H1 (cell line): ENCODE data around the gene DRC1. TPM values are rescaled to one million over a fixed set of nuclear protein-coding genes. Genes with fewer than 3 reads are reported as not detected.

Experiments used
- CTCF ChIA-PET: fragments of 300-600 bp; sonication (Branson Sonifier 250); formaldehyde crosslinking; loops from one replicate; lab custom pipeline; 2021; ENCODE audit not compliant: partially characterized antibody; lab: Charles Lee
- POLR2A ChIA-PET: fragments of 300-600 bp; sonication (Branson Sonifier 250); formaldehyde crosslinking; loops from one replicate; lab custom pipeline; 2021; ENCODE audit warnings: inconsistent platforms; ENCODE audit not compliant: partially characterized antibody; lab: Charles Lee
- DNase-seq, 2 experiments: peaks; one replicate each; pipeline versions ENCODE4 v3.0.0 to v3.0.0-alpha.2; 2010 to 2022; ENCODE audit warnings: low spot score in 2 of 2, low read depth in 1 of 2, mixed read lengths in 1 of 2
- FAIRE-seq: peaks from 2 replicates; lab custom pipeline; 2011; peaks lifted over from hg19 to GRCh38; lab: Jason Lieb, UNC
- H2AFZ ChIP-seq: 2 replicates; pipeline ENCODE4 v1.8.1; 2012; ENCODE audit warnings: low read length, inconsistent platforms
- H2AK5ac ChIP-seq: 2 replicates; pipeline ENCODE4 v1.6.1; 2013; ENCODE audit warnings: low read depth, low read length
- H2BK120ac ChIP-seq: replicated peaks from 2 replicates; pipeline ENCODE3; 2013; ENCODE audit warnings: low read depth, low read length, inconsistent platforms
- H2BK12ac ChIP-seq: 2 replicates; pipeline ENCODE4 v1.6.1; 2013; ENCODE audit warnings: low read depth, low read length
- H2BK15ac ChIP-seq: 2 replicates; pipeline ENCODE4 v1.6.1; 2013; ENCODE audit warnings: low read length
- H2BK20ac ChIP-seq: 2 replicates; pipeline ENCODE4 v1.6.1; 2013; ENCODE audit warnings: low read length
- H2BK5ac ChIP-seq: 2 replicates; pipeline ENCODE4 v1.6.1; 2013; ENCODE audit warnings: low read depth, low read length
- H3K14ac ChIP-seq: 2 replicates; pipeline ENCODE4 v1.6.1; 2013; ENCODE audit warnings: inconsistent platforms; ENCODE audit not compliant: insufficient read length
- H3K18ac ChIP-seq: 2 replicates; pipeline ENCODE4 v1.6.1; 2013; ENCODE audit warnings: low read length; ENCODE audit errors: extremely low read depth
- H3K23ac ChIP-seq: 2 replicates; pipeline ENCODE4 v1.6.1; 2013; ENCODE audit warnings: inconsistent platforms; ENCODE audit not compliant: insufficient read length
- H3K23me2 ChIP-seq: 2 replicates; pipeline ENCODE4 v1.6.1; 2013; ENCODE audit warnings: low read depth, low read length
- H3K27ac ChIP-seq: 2 replicates; pipeline ENCODE4 v1.6.1; 2011; ENCODE audit warnings: low read depth, low read length, inconsistent platforms
- H3K27me3 ChIP-seq, 4 experiments: replicated peaks in 1 of 4; 1 replicate in 1 of 4; 2 replicates in 3 of 4; pipeline versions ENCODE4 v1.6.1 to v1.8.1; 2011 to 2013; ENCODE audit warnings: low read length in 3 of 4, mild to moderate bottlenecking in 3 of 4, inconsistent platforms in 2 of 4, mixed read lengths in 2 of 4, moderate library complexity in 1 of 4; ENCODE audit not compliant: control insufficient read depth in 3 of 4, insufficient read depth in 3 of 4; ENCODE audit errors: extremely low read depth in 1 of 4
- H3K36me3 ChIP-seq, 4 experiments: 2 replicates each; pipeline versions ENCODE4 v1.6.1 to v1.8.1; 2011 to 2013; ENCODE audit warnings: mild to moderate bottlenecking in 4 of 4, low read length in 3 of 4, moderate library complexity in 2 of 4, control low read depth in 1 of 4, inconsistent platforms in 1 of 4; ENCODE audit not compliant: insufficient read depth in 4 of 4, control insufficient read depth in 2 of 4
- H3K4ac ChIP-seq: replicated peaks from 2 replicates; pipeline ENCODE3; 2013; ENCODE audit warnings: low read length, low read depth, mixed read lengths, inconsistent platforms; ENCODE audit not compliant: insufficient read length
- H3K4me1 ChIP-seq, 4 experiments: replicated peaks in 1 of 4; 1 replicate in 1 of 4; 2 replicates in 3 of 4; pipeline versions ENCODE4 v1.6.1 to v1.8.1; 2011 to 2013; ENCODE audit warnings: low read length in 3 of 4, inconsistent platforms in 2 of 4, mixed read lengths in 1 of 4; ENCODE audit not compliant: insufficient read depth in 4 of 4, control insufficient read depth in 3 of 4
- H3K4me2 ChIP-seq, 2 experiments: 2 replicates each; pipeline versions ENCODE4 v1.6.1 to v1.8.1; 2011 to 2013; ENCODE audit warnings: low read depth in 2 of 2, low read length in 2 of 2, control low read depth in 1 of 2, inconsistent platforms in 1 of 2, mild to moderate bottlenecking in 1 of 2; ENCODE audit not compliant: insufficient read depth in 1 of 2
- H3K4me3 ChIP-seq, 4 experiments: fragments of 200-600, 300-600 bp in 1 of 4; sonication (generic), shearing (Covaris generic), sonication (Bioruptor Twin) in 1 of 4; 2 replicates each; pipeline versions ENCODE4 v1.5.1 to v1.8.1; 2011 to 2016; ENCODE audit warnings: low read length in 4 of 4, low read depth in 3 of 4, control low read depth in 2 of 4, inconsistent platforms in 2 of 4, mild to moderate bottlenecking in 2 of 4, mixed read lengths in 1 of 4, moderate library complexity in 1 of 4; ENCODE audit not compliant: insufficient read depth in 2 of 4; ENCODE audit errors: extremely low read depth in 1 of 4
- H3K56ac ChIP-seq: replicated peaks from 2 replicates; pipeline ENCODE3; 2013; ENCODE audit warnings: low read depth, mild to moderate bottlenecking, mixed read lengths, low read length, inconsistent platforms; ENCODE audit not compliant: insufficient read length
- H3K79me1 ChIP-seq: 2 replicates; pipeline ENCODE4 v1.6.1; 2013; ENCODE audit warnings: low read depth, low read length, control low read depth
- H3K79me2 ChIP-seq, 2 experiments: 2 replicates each; pipeline versions ENCODE4 v1.6.1 to v1.8.1; 2012 to 2013; ENCODE audit warnings: low read length in 2 of 2, mild to moderate bottlenecking in 2 of 2, inconsistent platforms in 1 of 2; ENCODE audit not compliant: insufficient read depth in 2 of 2, control insufficient read depth in 1 of 2
- H3K9ac ChIP-seq, 4 experiments: replicated peaks in 1 of 4; 1 replicate in 1 of 4; 2 replicates in 3 of 4; pipeline versions ENCODE4 v1.6.1 to v1.8.1; 2011 to 2013; ENCODE audit warnings: low read depth in 3 of 4, low read length in 3 of 4, control low read depth in 2 of 4, mild to moderate bottlenecking in 2 of 4, moderate library complexity in 2 of 4, inconsistent platforms in 1 of 4; ENCODE audit errors: extremely low read depth in 1 of 4
- H3K9me3 ChIP-seq, 2 experiments: 2 replicates each; pipeline versions ENCODE4 v1.6.1 to v1.8.1; 2012 to 2013; ENCODE audit warnings: mild to moderate bottlenecking in 2 of 2, moderate library complexity in 2 of 2, control low read depth in 1 of 2, inconsistent platforms in 1 of 2, low read depth in 1 of 2, low read length in 1 of 2, mixed read lengths in 1 of 2; ENCODE audit not compliant: insufficient read depth in 2 of 2
- H4K20me1 ChIP-seq, 2 experiments: replicated peaks in 1 of 2; 2 replicates each; pipeline versions ENCODE3 to v1.8.1; 2011 to 2013; ENCODE audit warnings: inconsistent platforms in 2 of 2, low read length in 2 of 2, mild to moderate bottlenecking in 1 of 2; ENCODE audit not compliant: insufficient read depth in 2 of 2, control insufficient read depth in 1 of 2
- H4K5ac ChIP-seq: 2 replicates; pipeline ENCODE4 v1.6.1; 2013; ENCODE audit warnings: low read length, low read depth, mixed read lengths, inconsistent platforms; ENCODE audit not compliant: insufficient read length
- H4K8ac ChIP-seq: 2 replicates; pipeline ENCODE4 v1.8.0; 2013; ENCODE audit warnings: mild to moderate bottlenecking, moderate library complexity, low read length, inconsistent platforms; ENCODE audit not compliant: insufficient read depth; ENCODE audit errors: extremely low read depth
- H4K91ac ChIP-seq: replicated peaks from 2 replicates; pipeline ENCODE3; 2013; ENCODE audit warnings: low read length, mixed read lengths, inconsistent platforms; ENCODE audit not compliant: insufficient read length
- JUN ChIP-seq: IDR thresholded peaks from 2 replicates; pipeline ENCODE4 v1.6.1; 2011; ENCODE audit warnings: low read depth, mild to moderate bottlenecking, improper control_type of control experiment, low read length
- KDM1A ChIP-seq: fragments of 200-600, 300-600 bp; sonication (generic); IDR thresholded peaks from 2 replicates; pipeline ENCODE4 v1.7.1; 2016; ENCODE audit warnings: mild to moderate bottlenecking, low read length, borderline replicate concordance
- POLR2A ChIP-seq, 2 experiments: IDR thresholded peaks; 1 replicate in 1 of 2; 2 replicates in 1 of 2; pipeline ENCODE4 v1.6.1; 2011; ENCODE audit warnings: low read depth in 2 of 2, low read length in 2 of 2, mild to moderate bottlenecking in 2 of 2; ENCODE audit errors: control extremely low read depth in 1 of 2
- POU5F1 ChIP-seq: IDR thresholded peaks from 2 replicates; pipeline ENCODE4 v1.6.1; 2011; ENCODE audit warnings: low read depth, mild to moderate bottlenecking, low read length, moderate library complexity
- RNF2 ChIP-seq: fragments of 200-900, 300-1000 bp; sonication (generic); IDR thresholded peaks from 2 replicates; pipeline ENCODE4 v1.7.1; 2016; ENCODE audit warnings: borderline replicate concordance, low read depth, mild to moderate bottlenecking, antibody characterized with exemption, low read length; ENCODE audit not compliant: poor library complexity, severe bottlenecking; ENCODE audit errors: missing control alignments
- SIN3A ChIP-seq, 2 experiments: IDR thresholded peaks in 1 of 2; conservative IDR thresholded peaks in 1 of 2; 2 replicates each; pipeline ENCODE4 v1.6.1; 2011 to 2012; ENCODE audit warnings: low read length in 2 of 2, improper control_type of control experiment in 1 of 2, low read depth in 1 of 2, mild to moderate bottlenecking in 1 of 2
- SUZ12 ChIP-seq: fragments of 200-600 bp; sonication (generic); IDR thresholded peaks from 2 replicates; pipeline ENCODE4 v1.6.1; 2012; ENCODE audit warnings: mild to moderate bottlenecking, inconsistent platforms, low read length, moderate library complexity, mixed read lengths
- TBP ChIP-seq: IDR thresholded peaks from 2 replicates; pipeline ENCODE4 v1.6.1; 2011; ENCODE audit warnings: low read depth, low read length, improper control_type of control experiment
- WGBS, 2 experiments: shearing (Covaris generic) in 1 of 2; methylation state at CpG; one replicate each; pipeline versions ENCODE4 v1.1.6 to v1.1.7; 2013 to 2015; ENCODE audit warnings: low lambda C conversion rate in 2 of 2, mixed read lengths in 2 of 2, inconsistent platforms in 1 of 2, low coverage in 1 of 2, missing lambda C conversion rate in 1 of 2; ENCODE audit not compliant: insufficient replicate concordance in 2 of 2, insufficient coverage in 1 of 2, insufficient read length in 1 of 2; ENCODE audit errors: extremely low coverage in 1 of 2, missing lambda C conversion rate in 1 of 2; 5-methylcytosine and 5-hydroxymethylcytosine counted together
- polyA plus RNA-seq, 7 experiments: library from polyadenylated mRNA; depleted of rRNA in 3 of 7; stranded (reverse) in 5 of 7; unstranded in 2 of 7; fragments of >200 nt in 5 of 7; fragments of 200-250 nt in 2 of 7; gene quantifications; 1 replicate in 5 of 7; 2 replicates in 1 of 7; 4 replicates in 1 of 7; pipeline versions ENCODE4 v1.2.1 to v1.2.3, GENCODE V29; 2011 to 2013; ENCODE audit warnings: missing spikeins in 2 of 7, mixed read lengths in 2 of 7
- total RNA-seq: library from RNA; stranded (reverse); fragmentation: NEBNext Ultra II Directional; extraction: Animal tissue kit (Norgen Biotek cat#: 25700); gene quantifications from 2 replicates; pipeline ENCODE4 v1.2.1, GENCODE V29; 2021

DRC1 gene
- total and polyA plus RNA-seq, 2 of the 8 experiments (the other 6 are each of a cell fraction or from before 2014, with no cell fraction given): 0.08 TPM; not detected in 1

- no peak overlapping the region for H2AK5ac ChIP-seq
- H4K5ac ChIP-seq: no peak overlapping the region
- no peaks in the 10 kb centered on the region for H3K79me1 ChIP-seq
- H3K4me1 ChIP-seq: peaks cover 0 to 2% (median 2%) of the 10 kb centered on the region in 4 experiments; a peak in 3 of 7 replicates
- no peak overlapping the region for H3K27ac ChIP-seq
- TF ChIP-seq TBP (no peak), RNF2 (no peak), SUZ12 (no peak), POU5F1 (no peak), SIN3A (conservative IDR thresholded peaks at IDR 0.05 in 1 of 2, IDR thresholded peaks at IDR 0.05 in 1 of 2; ENCODE audit: low read depth in 1 of 2, low read length in 2 of 2) (no peak), POLR2A (IDR thresholded peaks at IDR 0.05; ENCODE audit: control extremely low read depth in 1 of 2, low read depth in 2 of 2, low read length in 2 of 2) (no peak), KDM1A (no peak), JUN (no peak)
- DNase-seq: no peak
- no peak overlapping the region for H3K9ac ChIP-seq
- no peak overlapping the region for H3K14ac ChIP-seq
- H3K27me3 ChIP-seq: no peaks in the 10 kb centered on the region
- H4K91ac ChIP-seq: no peak overlapping the region
- H2BK12ac ChIP-seq: no peak overlapping the region
- WGBS, 2 experiments: 88% methylated on average over 9 of the region's 9 CpGs; no CpG with 5 or more reads in 1 of the 2 experiments
- FAIRE-seq: no peak
- H2AFZ ChIP-seq: no peak overlapping the region
- H4K8ac ChIP-seq: no peak overlapping the region
- H2BK5ac ChIP-seq: no peak overlapping the region
- H3K4me2 ChIP-seq: no peak overlapping the region
- H4K20me1 ChIP-seq: no peaks in the 10 kb centered on the region
- H3K4ac ChIP-seq: no peak overlapping the region
- H3K56ac ChIP-seq: no peak overlapping the region
- no peaks in the 10 kb centered on the region for H3K9me3 ChIP-seq
- H3K23ac ChIP-seq: no peak overlapping the region
- H3K23me2 ChIP-seq: no peaks in the 10 kb centered on the region
- POLR2A ChIA-PET: no interaction called here
- no peaks in the 10 kb centered on the region for H3K79me2 ChIP-seq
- no peak overlapping the region for H2BK20ac ChIP-seq
- no peaks in the 10 kb centered on the region for H3K36me3 ChIP-seq
- H3K18ac ChIP-seq: no peak overlapping the region
- H2BK120ac ChIP-seq: no peak overlapping the region
- CTCF ChIA-PET: interaction anchor here (1.5 kb wide), 1 partner anchor 10 kb away, joined by 3 read pairs; no protein-coding TSS in a partner anchor
- no peak overlapping the region for H3K4me3 ChIP-seq
- no peak overlapping the region for H2BK15ac ChIP-seq
These were observed 5.8 kb downstream of the DRC1 start for GRCh38 chr2:26407526-26407925.
